HepG2 (cell line): ENCODE measurements around the gene MXI1. TPM values are rescaled to one million over a fixed set of nuclear protein-coding genes. Genes with fewer than 3 reads are reported as not detected.
A peak's percentile ranks its signal among the peaks of the same experiment; 100 is the strongest.

Source experiments
- ATAC-seq: fragments of 200-7000 bp; cut with Tn5 transposase; 3 replicates; pipeline ENCODE4 v1.9.1; 2020; ENCODE audit warnings: mild to moderate bottlenecking, moderate library complexity
- BruUV-seq: library from RNA; stranded (reverse); fragments of 400-500 nt; replicated peaks from 2 replicates; lab custom pipeline; 2021; lab: Mats Ljungman, UMichigan
- CTCF ChIA-PET: fragments of 300-600 bp; formaldehyde crosslinking; extraction: SDS; loops from one replicate; lab custom pipeline; 2021; ENCODE audit warnings: low total read pairs, inconsistent platforms, low intra/inter-chr PET ratio; lab: Yijun Ruan, JAX
- POLR2A ChIA-PET: fragments of 350-600 bp; sonication (Branson Sonifier 250); formaldehyde crosslinking; loops from one replicate; lab custom pipeline; 2020; ENCODE audit warnings: antibody characterized with exemption, inconsistent platforms; lab: Yijun Ruan, JAX
- DNase-seq: peaks from one replicate; pipeline ENCODE4 v3.0.0-alpha.2; 2015; ENCODE audit warnings: low spot score
- FAIRE-seq: peaks from 3 replicates; lab custom pipeline; 2011; peaks lifted over from hg19 to GRCh38; lab: Jason Lieb, UNC
- H2AFZ ChIP-seq: one replicate; pipeline ENCODE4 v1.6.1; 2011; ENCODE audit warnings: low read length, inconsistent platforms
- H3K27ac ChIP-seq: fragments of 300-600 bp; 3 replicates; pipeline ENCODE4 v1.8.0; 2011; ENCODE audit warnings: mixed run types, mild to moderate bottlenecking, mixed read lengths, low read length, inconsistent platforms; ENCODE audit not compliant: insufficient read depth; ENCODE audit errors: extremely low read length
- H3K27me3 ChIP-seq, 2 experiments: fragments of 200-600 bp in 1 of 2; 2 replicates in 1 of 2; 3 replicates in 1 of 2; pipeline versions ENCODE4 v1.6.0 to v1.8.0; 2011; ENCODE audit warnings: low read length in 2 of 2, mild to moderate bottlenecking in 2 of 2, moderate library complexity in 2 of 2, inconsistent platforms in 1 of 2; ENCODE audit not compliant: insufficient read depth in 2 of 2, control insufficient read depth in 1 of 2
- H3K36me3 ChIP-seq, 2 experiments: fragments of 200-600 bp in 1 of 2; replicated peaks in 1 of 2; 2 replicates in 1 of 2; 3 replicates in 1 of 2; pipeline versions ENCODE4 v1.5.1 to v1.8.0; 2011; ENCODE audit warnings: low read length in 2 of 2, inconsistent platforms in 1 of 2; ENCODE audit not compliant: insufficient read depth in 2 of 2, control insufficient read depth in 1 of 2
- H3K4me1 ChIP-seq: 2 replicates; pipeline ENCODE4 v1.5.1; 2012; ENCODE audit warnings: low read length, inconsistent platforms; ENCODE audit not compliant: insufficient read depth
- H3K4me2 ChIP-seq: 2 replicates; pipeline ENCODE4 v1.6.0; 2011; ENCODE audit warnings: low read depth, low read length, inconsistent platforms
- H3K4me3 ChIP-seq, 3 experiments: fragments of 200-600 bp in 1 of 3; sonication (generic), shearing (Covaris generic) in 1 of 3; replicated peaks in 1 of 3; 2 replicates each; pipeline ENCODE4 v1.5.1; 2011 to 2016; ENCODE audit warnings: low read length in 3 of 3, inconsistent platforms in 2 of 3, low read depth in 2 of 3, mild to moderate bottlenecking in 2 of 3, control low read depth in 1 of 3, mixed read lengths in 1 of 3; ENCODE audit not compliant: insufficient read depth in 1 of 3
- H3K79me2 ChIP-seq: one replicate; pipeline ENCODE4 v1.6.1; 2011; ENCODE audit warnings: low read length, inconsistent platforms; ENCODE audit not compliant: insufficient read depth
- H3K9ac ChIP-seq: 2 replicates; pipeline ENCODE4 v1.6.0; 2011; ENCODE audit warnings: mild to moderate bottlenecking, low read depth, low read length, inconsistent platforms; ENCODE audit not compliant: insufficient read depth
- H3K9me3 ChIP-seq: 2 replicates; pipeline ENCODE4 v1.5.1; 2012; ENCODE audit warnings: mild to moderate bottlenecking, low read length
- H4K20me1 ChIP-seq: 2 replicates; pipeline ENCODE4 v1.6.0; 2011; ENCODE audit warnings: inconsistent platforms, mild to moderate bottlenecking, low read length, moderate library complexity; ENCODE audit not compliant: insufficient read depth
- DR1 ChIP-seq: sonication (generic); formaldehyde crosslinking; IDR thresholded peaks from 2 replicates; pipeline ENCODE4 v1.8.0; 2021; ENCODE audit warnings: mild to moderate bottlenecking, missing genetic modification reagents, inconsistent platforms
- GLI4 ChIP-seq: sonication (generic); formaldehyde crosslinking; IDR thresholded peaks from 2 replicates; pipeline ENCODE4 v1.5.1; 2020; ENCODE audit warnings: missing genetic modification reagents, mild to moderate bottlenecking, moderate library complexity, borderline replicate concordance
- MAFK ChIP-seq, 2 experiments: IDR thresholded peaks in 1 of 2; conservative IDR thresholded peaks in 1 of 2; 2 replicates each; pipeline ENCODE4 v1.6.1; 2011; ENCODE audit warnings: improper control_type of control experiment in 2 of 2, low read length in 2 of 2
- MYC ChIP-seq: sonication (generic); formaldehyde crosslinking; IDR thresholded peaks from 2 replicates; pipeline ENCODE4 v1.9.0; 2021; ENCODE audit warnings: missing genetic modification reagents, borderline replicate concordance
- RORA ChIP-seq: sonication (generic); formaldehyde crosslinking; IDR thresholded peaks from 2 replicates; pipeline ENCODE4 v1.5.0; 2020; ENCODE audit warnings: mild to moderate bottlenecking, missing genetic modification reagents, moderate library complexity
- SNAPC4 ChIP-seq: sonication (generic); formaldehyde crosslinking; IDR thresholded peaks from 2 replicates; pipeline ENCODE4 v1.4.0; 2020; ENCODE audit warnings: mild to moderate bottlenecking, missing genetic modification reagents
- ZBTB37 ChIP-seq: sonication (generic); formaldehyde crosslinking; IDR thresholded peaks from 2 replicates; pipeline ENCODE4 v1.4.0; 2020; ENCODE audit warnings: mild to moderate bottlenecking, missing genetic modification reagents
- ZBTB38 ChIP-seq: sonication (generic); formaldehyde crosslinking; IDR thresholded peaks from 2 replicates; pipeline ENCODE4 v1.5.1; 2020; ENCODE audit warnings: mild to moderate bottlenecking, missing genetic modification reagents
- ZNF275 ChIP-seq: sonication (generic); formaldehyde crosslinking; IDR thresholded peaks from 2 replicates; pipeline ENCODE4 v1.8.0; 2022; ENCODE audit warnings: missing genetic modification reagents, mild to moderate bottlenecking, inconsistent platforms, borderline replicate concordance
- ZNF780A ChIP-seq: sonication (generic); formaldehyde crosslinking; IDR thresholded peaks from 2 replicates; pipeline ENCODE4 v1.8.0; 2022; ENCODE audit warnings: mild to moderate bottlenecking, missing genetic modification reagents, moderate library complexity
- WGBS: methylation state at CpG from one replicate; pipeline ENCODE4 v1.1.6; 2017; ENCODE audit warnings: low lambda C conversion rate; 5-methylcytosine and 5-hydroxymethylcytosine counted together
- in situ Hi-C: cut with HindIII; loops from 2 replicates; pipeline ENCODE4 v1.10.0; 2017; ENCODE audit warnings: low pct_unique_long_range_greater_than_20kb; ENCODE audit not compliant: extremely low pct_ligation_motif_present
- intact Hi-C: fragments of 100-400 bp; cut with micrococcal nuclease; formaldehyde crosslinking; loops from one replicate; pipeline ENCODE4 v1.10.0; 2022; ENCODE audit not compliant: unreplicated experiment
- polyA plus RNA-seq, 8 experiments: library from polyadenylated mRNA; depleted of rRNA in 3 of 8; stranded (reverse) in 7 of 8; unstranded in 1 of 8; fragments of >200 nt; fragmentation: Illumina TruSeq in 4 of 8; extraction: Trizol in 4 of 8; gene quantifications; 2 replicates each; pipeline versions ENCODE4 v1.2.1 to v1.2.3, GENCODE V29; 2011 to 2016; ENCODE audit warnings: low read depth in 4 of 8, missing spikeins in 1 of 8, mixed read lengths in 1 of 8; ENCODE audit not compliant: insufficient read depth in 1 of 8
- total RNA-seq, 5 experiments: library from RNA; depleted of rRNA; stranded (reverse); fragments of >200 nt; fragmentation: Illumina TruSeq; extraction: Trizol; gene quantifications; 2 replicates each; pipeline ENCODE4 v1.2.3, GENCODE V29; 2016; ENCODE audit warnings: low read depth in 1 of 5

Gene MXI1
- total and polyA plus RNA-seq, 2 of the 13 experiments (the other 11 are each of a cell fraction or from before 2014, with no cell fraction given), result 6.6 to 22.0 TPM

- DNase-seq, result no peak
- Histone ChIP-seq H3K36me3 (0 out of 5 replicates have a peak, but pooled peaks cover 0 to 2% of the 10 kb centered on the region in 2 experiments), H3K27ac (no peak overlapping the region), H3K27me3 (no peaks in the 10 kb centered on the region; a peak in 1 of 5 replicates), H4K20me1 (0 out of 2 replicates have a peak, but pooled peaks cover under 1% of the 10 kb centered on the region), H3K4me3 (no peak overlapping the region), H2AFZ (no peak overlapping the region), H3K9me3 (peaks cover 4% of the 10 kb centered on the region; the same call in 1 of the 2 replicates), H3K9ac (no peak overlapping the region), H3K79me2 (no peaks in the 10 kb centered on the region), H3K4me2 (no peak overlapping the region), H3K4me1 (no peaks in the 10 kb centered on the region)
- no peak for TF ChIP-seq DR1
- ChIA-PET CTCF (no interaction called here), POLR2A (no interaction called here)
- ATAC-seq, result no peak
- FAIRE-seq, result no peak
- in situ Hi-C loops, result no loop called here
- intact Hi-C loops, result no loop called here
- WGBS, result 90% methylated on average over 1 of the region's 1 CpG
- no TSS peak for BruUV-seq
These were observed 51.1 kb downstream of the MXI1 start for GRCh38 chr10:110258542-110258941.

- no peak for TF ChIP-seq GLI4 (CRISPR knock-in tag)
- TF ChIP-seq ZBTB37 (CRISPR knock-in tag), result no peak
- TF ChIP-seq MAFK (conservative IDR thresholded peaks at IDR 0.05 in 1 of 2, IDR thresholded peaks at IDR 0.05 in 1 of 2; ENCODE audit: low read length in 2 of 2), result peak; percentile 1 to 22; a peak in 1 of 4 replicates
- no peak for TF ChIP-seq MYC (CRISPR knock-in tag)
- no peak for TF ChIP-seq ZNF275
- TF ChIP-seq ZBTB38 (CRISPR knock-in tag), result no peak
- no peak for TF ChIP-seq RORA
- no peak for TF ChIP-seq ZNF780A
- TF ChIP-seq SNAPC4 (CRISPR knock-in tag), result no peak
- Histone ChIP-seq H4K20me1 (0 out of 2 replicates have a peak, but pooled peaks cover 2% of the 10 kb centered on the region), H3K4me3 (no peak overlapping the region), H3K4me2 (no peak overlapping the region), H3K27ac (no peak overlapping the region), H3K9me3 (peaks cover 4% of the 10 kb centered on the region; the same call in 1 of the 2 replicates), H3K9ac (no peak overlapping the region), H3K27me3 (no peaks in the 10 kb centered on the region; a peak in 1 of 5 replicates), H3K4me1 (no peaks in the 10 kb centered on the region), H3K36me3 (0 out of 5 replicates have a peak, but pooled peaks cover 0 to 2% of the 10 kb centered on the region in 2 experiments), H2AFZ (no peak overlapping the region), H3K79me2 (no peaks in the 10 kb centered on the region)
- POLR2A ChIA-PET, result no interaction called here
- CTCF ChIA-PET, result no interaction called here
- DNase-seq, result no peak
- ATAC-seq, result no peak
- intact Hi-C loops (no loop called here), in situ Hi-C loops (no loop called here)
- no peak for FAIRE-seq
- no TSS peak for BruUV-seq
These were observed 51.9 kb downstream of the MXI1 start for GRCh38 chr10:110259317-110259716.
